ENCODE data around the gene CPOX.

GRCh38 chr3:98613616-98614015 is 20.2 kb upstream of the CPOX start:
- TF ChIP-seq CTCF (IDR thresholded peaks at IDR 0.05; ENCODE audit: control extremely low read depth in 1 of 3, insufficient read depth in 1 of 3, low read depth in 1 of 3, low read length in 3 of 3) (no peak), EP300 (IDR thresholded peaks at IDR 0.05; ENCODE audit: borderline replicate concordance in 1 of 2, low read depth in 2 of 2, low read length in 2 of 2) (no peak), CBX5 (IDR thresholded peaks at IDR 0.05; ENCODE audit: low read depth, low read length) (no peak), JUND (IDR thresholded peaks at IDR 0.05; ENCODE audit: low read length) (no peak), RFX5 (IDR thresholded peaks at IDR 0.05; ENCODE audit: borderline replicate concordance, low read depth, low read length) (no peak), POLR2A (IDR thresholded peaks at IDR 0.05; ENCODE audit: control extremely low read depth in 1 of 2, low read depth in 2 of 2, low read length in 2 of 2) (no peak)
